Endothelial cell of umbilical vein (primary cell): ENCODE results near the gene ATXN1. TPM values are rescaled to one million over a fixed set of nuclear protein-coding genes. Genes with fewer than 3 reads are reported as not detected.
"Not testable (repeated sequence)": the region's sequence is repeated elsewhere in the genome, so short reads cannot be mapped to it uniquely, and the experiment has no call there.

ENCODE experiments used
- BruUV-seq: library from RNA; stranded (reverse); fragments of 400-500 nt; replicated peaks from 2 replicates; lab custom pipeline; 2021; lab: Mats Ljungman, UMichigan
- CTCF ChIA-PET: fragments of 300-600, 350-600 bp; sonication (Branson Sonifier 250); formaldehyde crosslinking; loops from one replicate; lab custom pipeline; 2021; ENCODE audit warnings: antibody characterized with exemption, inconsistent platforms; lab: Charles Lee
- POLR2A ChIA-PET: fragments of 300-600, 350-600 bp; sonication (Branson Sonifier 250); formaldehyde crosslinking; loops from one replicate; lab custom pipeline; 2021; ENCODE audit warnings: antibody characterized with exemption, inconsistent platforms; lab: Charles Lee
- DNase-seq: peaks from one replicate; pipeline ENCODE4 v3.0.0-alpha.2; 2011; ENCODE audit warnings: low read depth, low spot score
- FAIRE-seq: peaks from 2 replicates; lab custom pipeline; 2011; peaks lifted over from hg19 to GRCh38; lab: Jason Lieb, UNC
- H2AFZ ChIP-seq: 2 replicates; pipeline ENCODE4 v1.6.0; 2012; ENCODE audit warnings: low read depth, low read length, control low read depth, inconsistent platforms
- H3K27ac ChIP-seq: 2 replicates; pipeline ENCODE4 v1.5.1; 2011; ENCODE audit warnings: low read depth, mild to moderate bottlenecking, control low read depth, low read length, moderate library complexity; ENCODE audit not compliant: insufficient read depth
- H3K27me3 ChIP-seq, 2 experiments: 2 replicates each; pipeline versions ENCODE4 v1.6.0 to v1.6.1; 2011; ENCODE audit warnings: low read length in 2 of 2, mixed read lengths in 1 of 2; ENCODE audit not compliant: control insufficient read depth in 2 of 2, insufficient read depth in 2 of 2
- H3K36me3 ChIP-seq, 2 experiments: 2 replicates in 1 of 2; 3 replicates in 1 of 2; pipeline ENCODE4 v1.5.1; 2011; ENCODE audit warnings: low read length in 2 of 2, mild to moderate bottlenecking in 1 of 2, moderate library complexity in 1 of 2; ENCODE audit not compliant: control insufficient read depth in 2 of 2, insufficient read depth in 2 of 2; ENCODE audit errors: extremely low read depth in 1 of 2
- H3K4me1 ChIP-seq: 3 replicates; pipeline ENCODE4 v1.5.1; 2011; ENCODE audit warnings: mild to moderate bottlenecking, low read length; ENCODE audit not compliant: control insufficient read depth, insufficient read depth; ENCODE audit errors: extremely low read depth
- H3K4me2 ChIP-seq: 2 replicates; pipeline ENCODE4 v1.6.1; 2011; ENCODE audit warnings: low read length, control low read depth, mixed read lengths; ENCODE audit not compliant: insufficient read depth
- H3K4me3 ChIP-seq, 3 experiments: fragments of 200-600 bp in 1 of 3; sonication (generic), shearing (Covaris generic) in 1 of 3; replicated peaks in 1 of 3; 2 replicates each; pipeline ENCODE4 v1.5.1; 2011 to 2016; ENCODE audit warnings: control low read depth in 3 of 3, low read length in 3 of 3, mild to moderate bottlenecking in 2 of 3, inconsistent platforms in 1 of 3, low read depth in 1 of 3, moderate library complexity in 1 of 3; ENCODE audit not compliant: insufficient read depth in 1 of 3
- H3K79me2 ChIP-seq: 2 replicates; pipeline ENCODE4 v1.6.0; 2012; ENCODE audit warnings: low read length, inconsistent platforms; ENCODE audit not compliant: control insufficient read depth, insufficient read depth
- H3K9ac ChIP-seq: replicated peaks from 2 replicates; pipeline ENCODE3; 2011; ENCODE audit warnings: low read length, control low read depth; ENCODE audit not compliant: insufficient read depth; ENCODE audit errors: extremely low read depth
- H3K9me1 ChIP-seq: replicated peaks from 3 replicates; pipeline ENCODE4 v1.6.0; 2011; ENCODE audit warnings: mild to moderate bottlenecking, low read length; ENCODE audit not compliant: control insufficient read depth, insufficient read depth; ENCODE audit errors: extremely low read depth
- H3K9me3 ChIP-seq: replicated peaks from 2 replicates; pipeline ENCODE4 v1.5.1; 2012; ENCODE audit warnings: low read length, inconsistent platforms; ENCODE audit not compliant: control insufficient read depth, insufficient read depth
- H4K20me1 ChIP-seq: replicated peaks from 2 replicates; pipeline ENCODE3; 2011; ENCODE audit warnings: mild to moderate bottlenecking, low read length; ENCODE audit not compliant: control insufficient read depth, insufficient read depth; ENCODE audit errors: extremely low read depth
- GATA2 ChIP-seq: IDR thresholded peaks from 2 replicates; pipeline ENCODE4 v1.7.0; 2011; ENCODE audit warnings: low read depth, mild to moderate bottlenecking, moderate library complexity, mixed read lengths, low read length; ENCODE audit not compliant: insufficient read length, insufficient read depth
- JUN ChIP-seq: IDR thresholded peaks from 2 replicates; pipeline ENCODE4 v1.6.1; 2011; ENCODE audit warnings: borderline replicate concordance, low read depth; ENCODE audit not compliant: insufficient read length, insufficient read depth
- POLR2AphosphoS5 ChIP-seq: IDR thresholded peaks from 2 replicates; pipeline ENCODE4 v1.6.1; 2012; ENCODE audit warnings: low read depth, mild to moderate bottlenecking, control low read depth, low read length, moderate library complexity; ENCODE audit not compliant: insufficient read depth
- dilution Hi-C: fragments of 300-500 bp; cut with MboI; formaldehyde crosslinking; loops from one replicate; pipeline ENCODE4 v1.15.0; 2019; ENCODE audit warnings: low sequenced_read_pairs; ENCODE audit not compliant: extremely low pct_ligation_motif_present
- intact Hi-C: fragments of 100-400 bp; cut with micrococcal nuclease; formaldehyde crosslinking; loops from one replicate; pipeline ENCODE4 v1.10.0; 2022
- polyA plus RNA-seq, 4 experiments: library from polyadenylated mRNA; depleted of rRNA in 3 of 4; stranded (reverse) in 3 of 4; unstranded in 1 of 4; fragments of >200 nt; gene quantifications; 2 replicates each; pipeline versions ENCODE4 v1.2.1 to v1.2.3, GENCODE V29; 2011 to 2012; ENCODE audit warnings: missing spikeins in 1 of 4
- total RNA-seq: library from RNA; stranded (reverse); gene quantifications from 2 replicates; pipeline ENCODE4 v1.2.3, GENCODE V29; 2021
- TF ChIP-seq, protein P1 (sequence below): IDR thresholded peaks from 2 replicates; pipeline ENCODE4 v1.6.1; 2011; ENCODE audit not compliant: insufficient read depth, insufficient read length

Gene ATXN1
- total and polyA plus RNA-seq, 2 donors (not counting 3 experiments of a cell fraction or from before 2014, with no cell fraction given): 16.4 to 33.0 TPM

DNA sequence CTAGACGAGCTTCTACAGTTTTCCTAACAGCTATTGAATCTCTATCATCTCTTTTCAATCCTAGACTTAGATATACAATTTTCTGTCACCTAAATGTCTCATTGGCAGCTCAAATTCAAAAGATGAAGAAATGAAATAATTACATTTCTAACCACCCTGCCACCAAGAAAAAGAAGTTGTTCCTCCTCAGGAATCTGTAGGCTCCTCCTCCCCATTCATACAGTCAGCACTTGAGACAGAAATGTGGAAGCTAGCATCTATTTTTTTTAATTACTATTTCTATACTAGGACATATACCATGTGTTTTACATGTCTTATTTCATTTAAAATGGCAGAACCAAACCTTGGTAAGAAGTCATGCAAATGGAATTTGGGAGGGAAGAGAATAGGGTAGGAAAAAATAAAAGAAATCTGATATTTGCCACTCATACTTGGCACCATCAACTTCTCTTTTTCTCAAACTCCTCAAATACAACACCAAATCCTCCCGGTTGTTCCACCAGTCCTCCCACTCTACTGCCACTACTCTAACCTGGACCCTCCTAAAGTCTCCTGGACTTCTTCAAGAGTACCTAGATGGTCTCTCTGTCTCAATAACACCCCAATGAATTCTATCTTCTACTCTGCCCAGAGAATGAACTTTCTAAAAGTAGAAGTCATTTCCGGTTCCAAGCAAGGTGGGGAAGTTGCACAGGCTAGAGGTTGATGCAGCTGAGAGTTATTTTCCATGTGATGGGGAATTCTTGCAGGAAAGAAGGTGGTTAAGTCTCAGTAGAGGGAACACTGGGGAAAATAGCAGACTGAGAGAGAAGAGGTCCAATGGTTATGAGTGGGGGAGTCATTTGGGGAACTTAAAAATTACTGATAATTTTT, 54.1 kb downstream of the ATXN1 start:
- H3K4me3 ChIP-seq: no peak overlapping the region

DNA sequence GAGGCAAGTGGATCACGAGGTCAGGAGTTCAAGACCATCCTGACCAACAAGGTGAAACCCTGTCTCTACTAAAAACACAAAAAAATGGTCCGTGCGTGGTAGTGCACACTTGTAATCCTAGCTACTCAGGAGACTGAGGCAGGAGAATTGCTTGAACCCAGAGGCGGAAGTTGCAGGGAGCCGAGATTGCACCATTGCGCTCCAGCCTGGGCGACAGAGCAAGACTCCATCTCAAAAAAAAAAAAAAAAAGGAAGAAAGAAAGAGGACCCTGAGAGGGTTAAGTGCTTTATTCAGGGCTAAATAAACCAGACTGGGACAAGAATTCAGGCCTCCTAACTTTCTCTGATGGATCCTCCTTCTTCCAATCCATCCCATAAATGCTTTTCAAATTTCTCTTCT, 54.8 kb downstream of the ATXN1 start:
- H3K4me3 ChIP-seq, H2AFZ ChIP-seq, H3K9me3 ChIP-seq, H3K79me2 ChIP-seq, H3K36me3 ChIP-seq, H3K4me2 ChIP-seq, H3K27ac ChIP-seq, intact Hi-C loops, H3K9ac ChIP-seq, H3K27me3 ChIP-seq, DNase-seq, H4K20me1 ChIP-seq, dilution Hi-C loops, H3K9me1 ChIP-seq, POLR2A ChIA-PET, BruUV-seq, FAIRE-seq: not testable (repeated sequence)
- H3K4me1 ChIP-seq: peaks cover 19% of the 10 kb centered on the region
- CTCF ChIA-PET: interaction anchor here (0.5 to 1.2 kb wide), 4 partner anchors 9 to 194 kb away, joined by 3 read pairs; no protein-coding TSS in a partner anchor

More for the DNA sequence above, 54.1 kb downstream of the ATXN1 start:
- Histone ChIP-seq H3K27ac (no peak overlapping the region), H4K20me1 (no peaks in the 10 kb centered on the region), H3K4me2 (peak overlapping the region; percentile 30), H3K9me1 (no peaks in the 10 kb centered on the region), H3K4me1 (peaks cover 25% of the 10 kb centered on the region), H3K79me2 (peaks cover 2% of the 10 kb centered on the region), H3K9me3 (no peaks in the 10 kb centered on the region), H3K27me3 (no peaks in the 10 kb centered on the region), H2AFZ (no peak overlapping the region), H3K9ac (no peak overlapping the region), H3K36me3 (no peaks in the 10 kb centered on the region)
- POLR2A ChIA-PET: no interaction called here
- BruUV-seq: no TSS peak
- TF ChIP-seq, protein P1, sequence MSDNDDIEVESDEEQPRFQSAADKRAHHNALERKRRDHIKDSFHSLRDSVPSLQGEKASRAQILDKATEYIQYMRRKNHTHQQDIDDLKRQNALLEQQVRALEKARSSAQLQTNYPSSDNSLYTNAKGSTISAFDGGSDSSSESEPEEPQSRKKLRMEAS: no peak
- TF ChIP-seq JUN: no peak
- no peak for TF ChIP-seq GATA2
- no peak for TF ChIP-seq POLR2AphosphoS5
- FAIRE-seq (no peak), DNase-seq (peak; percentile 29)
- CTCF ChIA-PET: interaction anchor here (0.5 to 2.5 kb wide), 4 partner anchors 9 to 195 kb away, joined by 3 to 12 read pairs (median 3); partner anchors contain the start of gene ATXN1
- intact Hi-C loops (no loop called here), dilution Hi-C loops (no loop called here)
